Activated CD8-positive, alpha-beta memory T cell treated with anti-CD3 and anti-CD28 coated beads, Interleukin-2, amount 50 U/mL, for 1 hour (primary cell): Measurements from ENCODE around the gene C1QTNF3.

Experiments
- DNase-seq: peaks from one replicate; pipeline ENCODE4 v3.0.0-alpha.2; 2020; ENCODE audit errors: extremely low read depth

C1QTNF3 gene

GRCh38 chr5:33997331-33997983 lies 45.6 kb downstream of the C1QTNF3 start:
- no peak for DNase-seq

DNA sequence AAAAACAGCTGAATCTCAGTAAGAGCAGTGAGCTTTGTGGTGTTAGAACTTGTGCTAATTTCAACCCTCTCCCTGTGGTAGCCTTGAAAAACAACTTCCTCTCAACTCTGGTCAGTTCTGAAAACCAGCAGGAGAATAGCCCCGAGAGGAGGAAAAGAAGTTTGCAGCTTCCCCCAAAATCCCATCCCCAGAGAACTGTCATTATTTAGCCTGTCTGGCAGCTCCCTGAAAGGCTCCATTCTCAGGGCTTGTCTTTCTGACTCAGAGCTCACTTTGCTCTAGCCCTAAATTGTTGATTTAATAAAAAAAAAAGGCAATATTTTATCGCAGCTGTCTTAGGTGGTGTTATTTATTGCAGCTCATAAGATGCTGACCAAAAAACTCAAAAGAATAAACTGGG lies 47.1 kb downstream of the C1QTNF3 start:
- no peak for DNase-seq

GRCh38 chr5:33994845-33995244 lies 48.2 kb downstream of the C1QTNF3 start:
- no peak for DNase-seq

- no peak for DNase-seq
These were observed 50.1 kb downstream of the C1QTNF3 start for GRCh38 chr5:33992864-33993263.

- no peak for DNase-seq
These were observed 57.6 kb downstream of the C1QTNF3 start for GRCh38 chr5:33985447-33985846.

GRCh38 chr5:33984671-33985124 lies 58.3 kb downstream of the C1QTNF3 start, which contains the start of gene SLC45A2:
TSS of gene SLC45A2 (minus strand) at chr5:33984693. CDS start at chr5:33984583, 110 bp downstream.
- DNase-seq, result no peak

- DNase-seq, result no peak
These were observed 58.8 kb downstream of the C1QTNF3 start for GRCh38 chr5:33984178-33984577.

DNA sequence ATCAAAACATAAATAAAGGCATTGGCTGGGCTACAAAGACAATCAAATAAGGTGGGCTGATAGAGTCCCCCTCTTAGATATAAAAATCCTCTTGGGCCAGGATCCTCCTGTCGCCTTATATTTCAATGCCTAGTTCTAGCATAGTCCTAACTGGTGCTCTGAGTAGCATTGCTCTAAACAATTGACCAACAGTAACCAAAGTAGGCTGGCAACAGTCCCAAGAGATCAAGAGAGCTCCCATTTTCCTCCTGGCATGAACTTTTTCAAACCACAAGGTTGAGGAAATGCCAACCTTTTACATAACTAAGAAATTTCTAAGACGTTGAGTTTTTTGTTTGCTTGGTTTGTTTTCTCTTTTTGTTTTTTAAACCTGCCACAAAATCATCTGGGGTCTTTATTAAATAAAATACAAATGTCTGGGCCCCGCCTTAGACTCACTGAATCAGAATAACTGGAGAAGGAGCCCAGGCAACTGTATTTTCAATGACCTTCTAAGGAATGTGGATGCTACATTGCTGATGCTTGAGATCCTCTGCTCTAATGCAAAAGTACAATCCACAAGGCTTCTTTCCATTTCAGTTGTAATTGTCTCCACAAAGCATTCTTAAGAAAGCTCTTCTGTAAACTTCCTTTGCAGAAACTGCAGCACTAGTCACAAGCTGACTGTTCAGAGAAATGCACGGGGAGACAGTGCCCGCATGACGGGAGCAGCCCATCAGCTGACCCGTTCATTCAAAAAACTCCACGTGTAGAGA lies 61.4 kb downstream of the C1QTNF3 start:
- no peak for DNase-seq

DNA sequence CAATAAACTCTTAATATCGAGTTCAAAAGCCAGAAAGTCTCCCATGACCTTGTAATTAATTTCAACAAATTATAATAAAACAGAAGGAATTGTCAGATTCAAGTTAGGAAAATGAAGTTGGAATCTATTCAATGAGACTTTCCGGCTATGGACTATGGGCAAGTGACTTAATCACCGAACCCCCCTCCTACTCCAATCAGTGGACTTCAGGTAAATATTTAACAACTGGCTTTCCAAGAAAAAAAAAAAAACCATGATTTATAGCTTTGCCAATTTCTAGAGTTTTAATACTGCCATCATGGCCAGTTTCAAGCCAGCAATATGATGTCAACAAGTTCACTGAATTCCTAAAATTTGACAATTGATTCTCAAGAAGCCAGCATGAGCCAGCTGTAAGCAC lies 63.0 kb downstream of the C1QTNF3 start:
- no peak for DNase-seq

DNA sequence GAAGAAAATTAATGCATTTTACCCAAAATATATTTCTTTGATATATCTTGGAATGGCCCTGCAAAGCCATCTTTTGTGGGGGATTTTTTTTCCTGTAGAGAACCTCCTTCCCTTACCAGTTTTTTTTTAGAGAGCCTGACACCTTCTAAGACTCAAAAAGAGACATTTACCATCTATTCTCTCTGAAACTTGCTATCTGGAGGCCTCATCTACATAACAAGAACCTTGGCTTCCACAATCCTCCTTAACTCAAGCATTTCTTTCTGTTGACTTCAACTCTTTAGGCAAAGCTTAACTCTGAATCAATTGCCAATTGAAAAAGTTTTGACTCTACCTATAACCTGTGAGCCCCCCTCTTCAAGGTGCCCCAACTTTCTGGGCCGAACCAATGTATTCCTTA lies 64.7 kb downstream of the C1QTNF3 start:
- DNase-seq, result no peak

GRCh38 chr5:33976307-33976706 lies 66.7 kb downstream of the C1QTNF3 start:
- no peak for DNase-seq

GRCh38 chr5:33975852-33976251 lies 67.2 kb downstream of the C1QTNF3 start:
- DNase-seq, result no peak

- DNase-seq, result no peak
These were observed 69.7 kb downstream of the C1QTNF3 start for GRCh38 chr5:33973271-33973670.

GRCh38 chr5:33969572-33970452 lies 73.2 kb downstream of the C1QTNF3 start:
- no peak for DNase-seq

DNA sequence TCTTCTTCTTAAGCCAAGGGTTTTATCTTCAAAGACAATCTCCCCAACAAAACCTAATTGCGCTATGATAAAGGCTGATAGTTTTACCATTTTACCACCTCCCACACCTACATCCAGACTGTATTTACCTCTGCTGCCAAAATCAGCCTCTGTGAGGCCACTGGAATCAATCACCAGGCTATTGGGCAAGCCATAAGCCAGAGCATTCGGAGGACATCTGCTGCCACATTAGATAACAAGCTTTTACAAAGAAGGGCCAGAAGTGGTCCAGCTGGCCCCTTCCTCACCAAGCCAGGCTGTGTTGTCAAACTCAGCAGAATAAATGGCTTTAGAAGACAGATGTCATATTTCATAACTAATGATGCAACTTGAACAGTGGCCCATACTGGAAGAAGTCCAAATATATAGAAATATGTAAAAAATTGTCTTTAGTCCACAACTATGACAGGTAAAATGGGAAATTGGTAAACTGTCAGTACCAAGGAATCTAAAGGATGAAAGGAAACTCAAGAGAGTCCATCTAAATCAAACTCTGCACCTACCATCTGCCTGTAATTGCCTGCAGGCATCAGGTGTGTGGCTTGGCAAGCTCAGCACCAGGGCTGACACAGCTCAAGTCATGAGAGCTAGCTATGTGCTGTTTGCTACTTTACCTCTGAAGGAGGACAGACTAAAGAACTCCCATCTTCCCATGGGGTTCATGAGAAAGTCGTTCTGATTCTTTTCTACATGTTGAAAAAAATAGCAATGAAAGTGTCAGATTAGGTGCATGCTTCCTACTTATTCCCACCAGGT lies 74.6 kb downstream of the C1QTNF3 start:
- DNase-seq, result no peak
